ENCODE measurements around the gene SUPT3H.

GRCh38 chr6:44897316-44897715 lies 480.4 kb downstream of the SUPT3H start:
- TF ChIP-seq TMF1 (CRISPR knock-in tag; IDR thresholded peaks at IDR 0.05; ENCODE audit: low read depth) (no peak), POGK (CRISPR knock-in tag; conservative IDR thresholded peaks at IDR 0.05) (no peak), UBTF (CRISPR knock-in tag; IDR thresholded peaks at IDR 0.05) (no peak), LCORL (IDR thresholded peaks at IDR 0.05) (no peak), LCORL (CRISPR knock-in tag; IDR thresholded peaks at IDR 0.05) (no peak), ZNF746 (CRISPR knock-in tag; IDR thresholded peaks at IDR 0.05) (no peak), ATF7-NPFF (CRISPR knock-in tag; IDR thresholded peaks at IDR 0.05; ENCODE audit: low read depth) (no peak), ZMYM2 (CRISPR knock-in tag; IDR thresholded peaks at IDR 0.05) (no peak), REXO4 (CRISPR knock-in tag; IDR thresholded peaks at IDR 0.05; ENCODE audit: borderline replicate concordance) (no peak), CTCF (CRISPR knock-in tag; IDR thresholded peaks at IDR 0.05) (no peak)

All from HepG2 (cell line).